Lower leg skin (tissue), 4 donors: ENCODE measurements around the gene MAFF. TPM values are rescaled to one million over a fixed set of nuclear protein-coding genes. Genes with fewer than 3 reads are reported as not detected.

Source experiments
- DNase-seq, 2 donors: peaks; one replicate each; pipeline ENCODE4 v3.0.0-alpha.2; 2019; ENCODE audit warnings: low spot score in 2 of 2
- H3K4me3 ChIP-seq: fragments of 200-600 bp; sonication (generic); 2 replicates; pipeline ENCODE4 v1.5.1; 2017; ENCODE audit warnings: mild to moderate bottlenecking, low read depth; ENCODE audit not compliant: poor library complexity, severe bottlenecking
- CTCF ChIP-seq, 3 donors: fragments of 450-650 bp; IDR thresholded peaks; one replicate each; pipeline ENCODE4 v1.5.1; 2016; ENCODE audit warnings: antibody characterized with exemption in 3 of 3, mild to moderate bottlenecking in 3 of 3, moderate library complexity in 2 of 3
- POLR2A ChIP-seq, 2 donors: fragments of 450-650 bp; IDR thresholded peaks; one replicate each; pipeline ENCODE4 v1.6.1; 2016 to 2017; ENCODE audit warnings: antibody characterized with exemption in 2 of 2, mild to moderate bottlenecking in 1 of 2, moderate library complexity in 1 of 2
- WGBS, 2 donors: methylation state at CpG; one replicate each; pipeline ENCODE4 v1.1.5; 2018; 5-methylcytosine and 5-hydroxymethylcytosine counted together
- intact Hi-C: fragments of 100-400 bp; cut with DNase I; formaldehyde crosslinking; loops from one replicate; pipeline ENCODE4 v1.15.0; 2023; ENCODE audit warnings: low total_unique reads
- total RNA-seq, 4 donors: library from RNA; depleted of rRNA; stranded (reverse); fragments of >200 nt; gene quantifications; one replicate each; pipeline ENCODE4 v1.1.0, GENCODE V29; 2016

The MAFF gene
- total RNA-seq, 4 donors from 2014 or later = 64.7 to 116 (median 82.0) TPM

GRCh38 chr22:38251341-38251692, 49.5 kb downstream of the MAFF start:
- intact Hi-C loops = no loop called here
- no peak for TF ChIP-seq CTCF (IDR thresholded peaks at IDR 0.05)
- no peak for DNase-seq
- WGBS, 2 donors = 77 to 82% methylated on average over 7 of the region's 7 CpGs
- H3K4me3 ChIP-seq = no peak overlapping the region

- DNase-seq = no peak
- intact Hi-C loops = no loop called here
- H3K4me3 ChIP-seq = no peak overlapping the region
- TF ChIP-seq CTCF (IDR thresholded peaks at IDR 0.05) (no peak), POLR2A (IDR thresholded peaks at IDR 0.05) (no peak)
- 93 to 98% methylated on average over 2 of the region's 2 CpGs for WGBS, 2 donors
Observed at GRCh38 chr22:38255697-38256096, 53.9 kb downstream of the MAFF start.

GRCh38 chr22:38257181-38257580, 55.4 kb downstream of the MAFF start:
- intact Hi-C loops = no loop called here
- no peak for TF ChIP-seq POLR2A (IDR thresholded peaks at IDR 0.05)
- no peak for TF ChIP-seq CTCF (IDR thresholded peaks at IDR 0.05)
- no peak for DNase-seq
- H3K4me3 ChIP-seq = no peak overlapping the region
- WGBS, 2 donors = 38 to 54% methylated on average over 14 of the region's 14 CpGs

DNA sequence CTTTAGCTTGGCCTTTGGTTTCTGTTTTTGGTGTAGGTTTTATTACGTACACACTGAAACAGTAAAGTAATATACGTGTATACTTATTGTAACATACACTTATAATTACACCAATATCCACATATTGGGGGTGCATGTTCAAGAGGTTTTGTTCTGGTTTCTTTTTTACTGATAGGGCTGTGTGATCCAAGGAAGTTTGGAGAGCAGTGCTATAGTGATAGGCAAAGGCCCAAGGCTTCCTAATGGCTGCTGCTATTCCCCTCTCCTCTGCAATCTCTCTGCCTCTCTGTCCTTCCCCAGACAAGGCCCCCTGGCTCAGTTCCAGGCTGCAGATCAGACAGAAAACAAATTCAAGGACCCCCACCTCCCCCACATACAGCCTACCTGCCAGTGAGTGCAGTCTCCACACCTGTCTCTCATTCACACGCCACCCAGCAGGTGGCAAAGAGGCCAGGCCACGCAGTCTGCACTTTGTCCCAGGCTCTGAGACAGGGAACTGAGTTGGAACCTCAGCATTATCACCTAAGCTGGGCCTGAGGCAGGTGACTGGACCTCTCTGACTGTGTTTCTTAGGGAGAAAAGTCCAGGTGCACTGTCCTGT, 56.0 kb downstream of the MAFF start:
- H3K4me3 ChIP-seq = no peak overlapping the region
- TF ChIP-seq CTCF (IDR thresholded peaks at IDR 0.05) (no peak), POLR2A (IDR thresholded peaks at IDR 0.05) (no peak)
- DNase-seq = no peak
- 63 to 82% methylated on average over 4 of the region's 4 CpGs for WGBS, 2 donors
- intact Hi-C loops = no loop called here

DNA sequence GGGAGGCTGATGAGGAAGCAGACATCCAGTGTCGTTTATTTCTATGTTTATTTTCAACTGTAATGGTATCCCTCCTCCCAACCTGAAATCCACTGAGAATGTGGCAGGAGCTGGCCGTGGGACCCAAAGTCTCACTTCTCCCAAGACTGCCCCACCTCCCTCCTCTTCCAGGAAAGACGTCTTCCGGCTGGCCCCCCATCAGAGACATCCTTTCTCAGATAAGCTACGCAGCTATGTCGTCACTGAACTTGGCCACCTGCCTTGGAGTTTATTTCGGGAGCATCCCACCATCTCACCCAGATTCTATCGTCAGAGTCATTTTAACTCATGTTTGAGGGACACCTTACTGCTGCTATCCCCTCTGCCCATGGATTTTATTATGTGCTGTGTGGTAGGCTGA, 57.1 kb downstream of the MAFF start:
- H3K4me3 ChIP-seq = no peak overlapping the region
- 58 to 74% methylated on average over 8 of the region's 8 CpGs for WGBS, 2 donors
- DNase-seq = no peak
- no peak for TF ChIP-seq POLR2A (IDR thresholded peaks at IDR 0.05)
- TF ChIP-seq CTCF (IDR thresholded peaks at IDR 0.05) = no peak
- intact Hi-C loops = no loop called here

- DNase-seq = no peak
- WGBS, 2 donors = 67 to 83% methylated on average over 8 of the region's 8 CpGs
- intact Hi-C loops = no loop called here
- H3K4me3 ChIP-seq = no peak overlapping the region
- no peak for TF ChIP-seq CTCF (IDR thresholded peaks at IDR 0.05)
- no peak for TF ChIP-seq POLR2A (IDR thresholded peaks at IDR 0.05)
Observed at GRCh38 chr22:38259370-38259769, 57.6 kb downstream of the MAFF start.
